Testis (tissue), 2 donors: ENCODE measurements around the gene FCRL6.

Experiments
- POLR2A ChIP-seq: fragments of 450-650 bp; IDR thresholded peaks from one replicate; pipeline ENCODE4 v1.6.1; 2017; ENCODE audit warnings: antibody characterized with exemption, mild to moderate bottlenecking, moderate library complexity
- TF ChIP-seq, protein P1 (sequence below), 3 experiments: fragments of 450-650 bp in 2 of 3; fragments of 200-600 bp in 1 of 3; sonication (generic) in 1 of 3; IDR thresholded peaks; one replicate each; pipeline ENCODE4 v1.5.1; 2016 to 2019; ENCODE audit warnings: antibody characterized with exemption in 3 of 3, mild to moderate bottlenecking in 2 of 3, moderate library complexity in 1 of 3

DNA sequence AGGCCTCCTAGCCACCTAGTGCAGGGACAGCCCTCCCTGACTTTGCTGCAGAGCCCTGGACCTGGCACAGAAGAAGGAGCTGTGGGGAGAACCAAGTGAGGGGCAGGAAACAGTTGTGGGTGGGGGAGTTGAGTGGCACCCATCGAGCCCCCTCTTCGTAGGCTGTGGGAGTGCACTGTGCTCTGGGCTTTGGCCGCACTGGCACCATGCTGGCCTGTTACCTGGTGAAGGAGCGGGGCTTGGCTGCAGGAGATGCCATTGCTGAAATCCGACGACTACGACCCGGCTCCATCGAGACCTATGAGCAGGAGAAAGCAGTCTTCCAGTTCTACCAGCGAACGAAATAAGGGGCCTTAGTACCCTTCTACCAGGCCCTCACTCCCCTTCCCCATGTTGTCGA lies 20.2 kb upstream of the FCRL6 start:
- TF ChIP-seq, protein P1, sequence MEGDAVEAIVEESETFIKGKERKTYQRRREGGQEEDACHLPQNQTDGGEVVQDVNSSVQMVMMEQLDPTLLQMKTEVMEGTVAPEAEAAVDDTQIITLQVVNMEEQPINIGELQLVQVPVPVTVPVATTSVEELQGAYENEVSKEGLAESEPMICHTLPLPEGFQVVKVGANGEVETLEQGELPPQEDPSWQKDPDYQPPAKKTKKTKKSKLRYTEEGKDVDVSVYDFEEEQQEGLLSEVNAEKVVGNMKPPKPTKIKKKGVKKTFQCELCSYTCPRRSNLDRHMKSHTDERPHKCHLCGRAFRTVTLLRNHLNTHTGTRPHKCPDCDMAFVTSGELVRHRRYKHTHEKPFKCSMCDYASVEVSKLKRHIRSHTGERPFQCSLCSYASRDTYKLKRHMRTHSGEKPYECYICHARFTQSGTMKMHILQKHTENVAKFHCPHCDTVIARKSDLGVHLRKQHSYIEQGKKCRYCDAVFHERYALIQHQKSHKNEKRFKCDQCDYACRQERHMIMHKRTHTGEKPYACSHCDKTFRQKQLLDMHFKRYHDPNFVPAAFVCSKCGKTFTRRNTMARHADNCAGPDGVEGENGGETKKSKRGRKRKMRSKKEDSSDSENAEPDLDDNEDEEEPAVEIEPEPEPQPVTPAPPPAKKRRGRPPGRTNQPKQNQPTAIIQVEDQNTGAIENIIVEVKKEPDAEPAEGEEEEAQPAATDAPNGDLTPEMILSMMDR (IDR thresholded peaks at IDR 0.05), result no peak
- TF ChIP-seq POLR2A, result no peak
